Measurements from ENCODE around the gene GYG1. TPM values are rescaled to one million over a fixed set of nuclear protein-coding genes. Genes with fewer than 3 reads are reported as not detected.

GYG1 gene
- total RNA-seq, 1 experiment from 2014 or later: 28.1 TPM

DNA sequence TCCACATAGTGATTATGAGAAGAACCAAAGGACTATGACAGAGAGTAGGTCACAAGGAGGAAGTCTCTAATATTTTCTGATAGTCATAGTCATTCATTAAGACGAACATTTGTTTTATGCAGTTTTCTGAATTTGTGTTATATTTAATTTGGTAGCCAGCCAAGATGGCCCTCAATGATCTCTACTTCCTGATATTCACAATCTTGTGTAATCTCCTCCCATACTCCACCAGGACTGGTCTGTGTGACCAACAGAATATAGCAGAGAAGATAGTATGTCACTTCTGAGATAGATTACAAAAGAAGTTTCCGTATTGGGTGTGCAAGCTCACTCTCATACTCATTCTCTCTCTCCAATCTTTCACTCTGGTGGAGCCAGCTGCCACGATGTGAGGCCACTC is 64.2 kb downstream of the GYG1 start:
- DNase-seq (ENCODE audit: low read depth): no peak
- in situ Hi-C loops (cut with HindIII; ENCODE audit: low pct_unique_long_range_greater_than_20kb, low sequenced_read_pairs): no loop called here

DNA sequence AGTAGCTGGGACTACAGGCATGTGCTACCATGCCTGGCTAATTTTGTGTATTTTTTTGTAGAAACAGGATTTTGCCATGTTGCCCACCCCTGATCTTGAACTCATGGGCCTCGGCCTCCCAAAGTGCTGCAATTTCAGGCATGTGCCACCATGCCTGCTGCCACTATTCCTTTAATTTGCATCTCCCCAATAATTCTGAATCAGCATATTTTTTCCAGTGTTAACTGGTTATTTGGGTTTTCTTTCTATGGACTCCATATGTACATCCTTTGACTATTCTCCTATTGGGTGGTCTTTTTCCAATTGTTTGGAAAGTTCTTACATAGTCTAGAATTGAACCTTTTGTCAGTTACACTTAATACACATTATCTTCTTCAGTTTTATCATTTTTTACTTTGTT is 66.9 kb downstream of the GYG1 start:
- no peak for DNase-seq (ENCODE audit: low read depth)
- in situ Hi-C loops (cut with HindIII; ENCODE audit: low pct_unique_long_range_greater_than_20kb, low sequenced_read_pairs): no loop called here

DNA sequence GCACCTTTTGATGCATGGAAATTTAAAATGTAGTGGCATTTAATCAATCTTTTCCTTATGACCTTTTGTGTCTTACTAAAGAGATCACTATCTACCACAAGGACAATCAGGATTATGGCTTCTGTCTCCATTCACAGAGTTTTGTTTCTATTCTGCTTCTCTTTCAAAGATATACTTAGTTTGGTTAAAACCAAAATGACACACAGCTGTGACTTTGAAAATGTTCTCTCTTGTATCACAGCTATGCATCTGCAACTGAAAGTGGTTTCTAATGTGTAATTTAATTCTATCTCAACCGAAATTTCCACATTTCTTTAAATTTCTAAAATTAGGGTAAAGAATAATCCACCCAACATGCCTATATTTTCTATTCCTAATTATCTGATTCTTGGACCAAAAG is 67.3 kb downstream of the GYG1 start:
- in situ Hi-C loops (cut with HindIII; ENCODE audit: low pct_unique_long_range_greater_than_20kb, low sequenced_read_pairs): no loop called here
- no peak for DNase-seq (ENCODE audit: low read depth)

DNA sequence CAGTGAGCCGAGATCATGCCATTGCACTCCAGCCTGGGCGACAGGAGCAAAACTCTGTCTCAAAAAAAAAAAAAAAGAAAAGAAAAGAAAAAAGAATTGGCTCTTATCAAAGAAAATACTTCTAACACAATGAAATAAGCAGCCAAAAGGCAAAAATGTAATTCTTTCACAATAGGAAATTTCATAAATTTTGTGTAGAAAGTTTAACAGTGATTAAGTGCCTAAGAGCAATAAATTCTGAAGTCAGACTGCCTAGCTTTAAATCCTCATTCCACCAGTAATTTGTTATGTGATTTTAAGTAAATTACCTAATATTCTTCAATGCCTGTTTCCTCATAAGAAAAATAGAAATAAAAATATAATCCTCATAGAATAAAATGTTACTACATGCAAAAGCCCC is 70.4 kb downstream of the GYG1 start:
- in situ Hi-C loops (cut with HindIII; ENCODE audit: low pct_unique_long_range_greater_than_20kb, low sequenced_read_pairs): no loop called here
- DNase-seq (ENCODE audit: low read depth): no peak

DNA sequence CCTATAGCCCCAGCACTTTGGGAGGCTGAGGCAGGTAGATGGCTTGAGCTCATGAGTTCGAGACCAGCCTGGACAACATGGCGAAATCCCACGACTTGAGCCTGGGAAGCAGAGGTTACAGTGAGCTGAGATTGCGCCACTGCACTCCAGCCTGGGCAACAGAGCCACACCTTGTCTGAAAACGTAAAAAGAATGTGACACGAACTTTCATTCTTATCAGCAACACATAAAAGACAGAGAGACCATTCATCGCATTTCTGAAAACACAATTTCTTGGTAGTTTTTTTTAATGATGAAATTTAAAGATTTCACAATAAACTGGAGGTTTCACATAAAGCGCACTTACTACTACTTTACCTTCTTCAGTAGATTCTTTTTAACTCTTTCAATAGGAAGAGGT is 76.5 kb downstream of the GYG1 start:
- no peak for DNase-seq (ENCODE audit: low read depth)
- in situ Hi-C loops (cut with HindIII; ENCODE audit: low pct_unique_long_range_greater_than_20kb, low sequenced_read_pairs): no loop called here

Other genes with a start within 250 kb of the GYG1 start
- not detected in 2 replicates for gene CPB1, start 163.7 kb upstream of the GYG1 start, total RNA-seq (2014; rRNA removed; shearing (Covaris generic); ENCODE audit: low replicate concordance)
- gene CPA3, start 126.2 kb upstream of the GYG1 start, total RNA-seq (2014; rRNA removed; shearing (Covaris generic); ENCODE audit: low replicate concordance): not detected in 2 replicates
- 9.4 and 18.3 TPM in 2 replicates for gene HLTF, start 95.0 kb downstream of the GYG1 start, total RNA-seq (2014; rRNA removed; shearing (Covaris generic); ENCODE audit: low replicate concordance)
- 39.8 and 59.8 TPM in 2 replicates for gene HPS3, start 138.1 kb downstream of the GYG1 start, total RNA-seq (2014; rRNA removed; shearing (Covaris generic); ENCODE audit: low replicate concordance)
- gene CP, start 230.3 kb downstream of the GYG1 start, total RNA-seq (2014; rRNA removed; shearing (Covaris generic); ENCODE audit: low replicate concordance): 10.9 and 30.7 TPM in 2 replicates